A673 (cell line): ENCODE data around the gene RSPH10B2. TPM values are rescaled to one million over a fixed set of nuclear protein-coding genes. Genes with fewer than 3 reads are reported as not detected.
"Not testable (repeated sequence)": the region's sequence is repeated elsewhere in the genome, so short reads cannot be mapped to it uniquely, and the experiment has no call there.

Experiments
- Bru-seq: library from RNA; stranded (reverse); fragments of 400-500 nt; gene quantifications from one replicate; lab custom pipeline; 2021; lab: Mats Ljungman, UMichigan
- BruChase-seq, 2 experiments: library from RNA; stranded (reverse); fragments of 400-500 nt; gene quantifications; one replicate each; lab custom pipeline; 2021; lab: Mats Ljungman, UMichigan
- BruUV-seq: library from RNA; stranded (reverse); fragments of 400-500 nt; replicated peaks from 2 replicates; lab custom pipeline; 2021; lab: Mats Ljungman, UMichigan
- CTCF ChIA-PET: fragments of 300-600 bp; sonication (Branson Sonifier 250); formaldehyde crosslinking; loops from one replicate; lab custom pipeline; 2022; ENCODE audit warnings: antibody characterized with exemption; lab: Charles Lee
- POLR2A ChIA-PET: fragments of 300-600 bp; sonication (Branson Sonifier 250); formaldehyde crosslinking; loops from one replicate; lab custom pipeline; 2022; ENCODE audit warnings: antibody characterized with exemption; ENCODE audit not compliant: low non-redundant PET; lab: Charles Lee
- DNase-seq: peaks from one replicate; pipeline ENCODE4 v3.0.0-alpha.2; 2015; ENCODE audit warnings: low spot score
- H3K27ac ChIP-seq: fragments of 200-600 bp; sonication (generic); 2 replicates; pipeline ENCODE4 v1.5.1; 2016; ENCODE audit warnings: mixed run types, low read depth, mild to moderate bottlenecking, mixed read lengths, antibody characterized with exemption, low read length; ENCODE audit not compliant: poor library complexity, severe bottlenecking
- H3K27me3 ChIP-seq: fragments of 200-600 bp; sonication (generic); replicated peaks from 2 replicates; pipeline ENCODE4 v1.6.1; 2017; ENCODE audit warnings: mixed run types, low read depth, mild to moderate bottlenecking, mixed read lengths, antibody characterized with exemption, low read length; ENCODE audit not compliant: insufficient read depth, poor library complexity
- H3K36me3 ChIP-seq: fragments of 200-600 bp; sonication (generic); 2 replicates; pipeline ENCODE4 v1.6.1; 2016; ENCODE audit warnings: mixed run types, mild to moderate bottlenecking, mixed read lengths, antibody characterized with exemption, low read length; ENCODE audit not compliant: insufficient read depth, poor library complexity, severe bottlenecking
- H3K4me1 ChIP-seq: fragments of 200-600 bp; sonication (generic); 2 replicates; pipeline ENCODE4 v1.6.1; 2017; ENCODE audit warnings: mixed run types, mild to moderate bottlenecking, mixed read lengths, antibody characterized with exemption, low read length; ENCODE audit not compliant: insufficient read depth, poor library complexity, severe bottlenecking
- H3K4me3 ChIP-seq: fragments of 200-600 bp; sonication (generic); 2 replicates; pipeline ENCODE4 v1.5.1; 2016; ENCODE audit warnings: low read depth, mixed run types, mild to moderate bottlenecking, mixed read lengths, low read length; ENCODE audit not compliant: poor library complexity, severe bottlenecking
- H3K9me3 ChIP-seq: fragments of 200-600 bp; sonication (generic); 2 replicates; pipeline ENCODE4 v1.6.1; 2016; ENCODE audit warnings: mixed run types, low read depth, mild to moderate bottlenecking, mixed read lengths, antibody characterized with exemption, low read length; ENCODE audit not compliant: poor library complexity, severe bottlenecking
- CTCF ChIP-seq: fragments of 300-800, 200-600 bp; sonication (generic); conservative IDR thresholded peaks from 2 replicates; pipeline ENCODE4 v1.5.1; 2017; ENCODE audit warnings: low read depth, mild to moderate bottlenecking, antibody characterized with exemption, low read length, moderate library complexity, mixed read lengths
- EZH2 ChIP-seq: fragments of 200-600 bp; sonication (generic); IDR thresholded peaks from 2 replicates; pipeline ENCODE4 v1.6.1; 2017; ENCODE audit warnings: borderline replicate concordance, low read depth, mild to moderate bottlenecking, mixed read lengths, antibody characterized with exemption, low read length; ENCODE audit not compliant: poor library complexity, severe bottlenecking
- intact Hi-C: fragments of 100-400 bp; cut with micrococcal nuclease; formaldehyde crosslinking; loops from one replicate; pipeline ENCODE4 v1.10.0; 2022; ENCODE audit not compliant: unreplicated experiment
- long read RNA-seq: library from polyadenylated mRNA; stranded (forward); transcript quantifications from one replicate; pipeline ENCODE4 v2.0.0, GENCODE V29; 2022
- total RNA-seq: library from RNA; stranded (reverse); gene quantifications from 2 replicates; pipeline ENCODE4 v1.2.3, GENCODE V29; 2021

RSPH10B2 gene
- total RNA-seq (0.34 and 0.44 TPM in 2 replicates), Bru-seq, nascent RNA (percentile 6 among the genes with signal in this experiment), BruChase-seq, experiment 1, labeled RNA remaining after a 2-hour chase (percentile 4 among the genes with signal in this experiment), BruChase-seq, experiment 2, labeled RNA remaining after a 6-hour chase (percentile 16 among the genes with signal in this experiment)
- long read RNA-seq = 0 reads

- H3K27ac ChIP-seq, H3K4me3 ChIP-seq, DNase-seq, CTCF ChIA-PET, H3K36me3 ChIP-seq, POLR2A ChIA-PET, H3K4me1 ChIP-seq, H3K27me3 ChIP-seq, intact Hi-C loops, BruUV-seq, H3K9me3 ChIP-seq: not testable (repeated sequence)
Measured at GRCh38 chr7:6753964-6754363, at the start of gene RSPH10B2. Gene RSPH10B2, plus strand, starts transcription at chr7:6754103. Its CDS starts 3,575 bp downstream, at chr7:6757678.

- peaks cover 37% of the 10 kb centered on the region for H3K9me3 ChIP-seq
- H3K4me3 ChIP-seq = peak overlapping the region; percentile 84
- CTCF ChIA-PET = no interaction called here
- H3K27ac ChIP-seq = peak overlapping the region; percentile 93
- TSS peak; percentile 27 for BruUV-seq
- TF ChIP-seq CTCF = no peak
- no peak for TF ChIP-seq EZH2
- no peaks in the 10 kb centered on the region for H3K4me1 ChIP-seq
- DNase-seq = peak; percentile 38
- POLR2A ChIA-PET = no interaction called here
- peaks cover 36% of the 10 kb centered on the region for H3K36me3 ChIP-seq
- no peaks in the 10 kb centered on the region for H3K27me3 ChIP-seq
- intact Hi-C loops = no loop called here
Measured at GRCh38 chr7:6705959-6706665, 47.8 kb upstream of the RSPH10B2 start.

GRCh38 chr7:6706666-6707407 is 47.1 kb upstream of the RSPH10B2 start, which contains the start of gene ZNF12:
Gene ZNF12, minus strand, starts transcription at chr7:6706947. Its CDS starts 1,774 bp downstream, at chr7:6705173.
- Histone ChIP-seq H3K4me3 (peak within 1 kb of the TSS; percentile 84), H3K9me3 (peaks cover 31% of the 10 kb centered on the region), H3K27ac (peak within 1 kb of the TSS; percentile 93), H3K36me3 (peaks cover 29% of the 10 kb centered on the region), H3K4me1 (no peaks in the 10 kb centered on the region), H3K27me3 (no peaks in the 10 kb centered on the region)
- TF ChIP-seq EZH2 = no peak
- TF ChIP-seq CTCF = no peak
- DNase-seq = peak; percentile 95
- no TSS peak for BruUV-seq
- ChIA-PET CTCF (no interaction called here), POLR2A (interaction anchor here (0.7 kb wide), 1 partner anchor 409 kb away, joined by 3 read pairs; no protein-coding TSS in a partner anchor)
- intact Hi-C loops = no loop called here
